SW480 (cell line): ENCODE measurements around the gene OLAH.
"Not testable (repeated sequence)": the region's sequence is repeated elsewhere in the genome, so short reads cannot be mapped to it uniquely, and the experiment has no call there.

Experiments
- DNase-seq: peaks from one replicate; pipeline ENCODE4 v3.0.0-alpha.2; 2016; ENCODE audit warnings: low spot score

The OLAH gene

DNA sequence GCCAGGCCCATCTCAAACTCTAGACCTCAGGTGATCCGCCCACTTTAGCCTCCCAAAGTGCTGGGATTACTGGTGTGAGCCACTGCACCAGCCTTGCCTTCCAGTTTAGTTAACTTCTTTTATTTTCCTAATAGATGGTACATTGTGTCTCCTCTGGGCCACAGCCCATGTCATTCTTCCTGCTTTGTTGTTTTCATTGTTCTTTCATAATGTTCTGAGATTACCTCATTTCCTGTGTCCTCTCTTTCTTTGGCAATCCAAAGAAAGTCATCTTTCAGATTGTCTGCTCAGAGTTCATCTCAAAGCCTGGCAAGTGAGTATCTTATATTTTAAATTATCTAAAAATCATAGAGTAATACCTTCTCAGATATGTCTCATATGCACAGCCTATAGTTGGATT is at the start of gene OLAH:
OLAH (plus strand) TSS at position 270 of the 400 bp plus-strand sequence. CDS start 3,346 bp downstream, outside the sequence.
- DNase-seq = no peak

DNA sequence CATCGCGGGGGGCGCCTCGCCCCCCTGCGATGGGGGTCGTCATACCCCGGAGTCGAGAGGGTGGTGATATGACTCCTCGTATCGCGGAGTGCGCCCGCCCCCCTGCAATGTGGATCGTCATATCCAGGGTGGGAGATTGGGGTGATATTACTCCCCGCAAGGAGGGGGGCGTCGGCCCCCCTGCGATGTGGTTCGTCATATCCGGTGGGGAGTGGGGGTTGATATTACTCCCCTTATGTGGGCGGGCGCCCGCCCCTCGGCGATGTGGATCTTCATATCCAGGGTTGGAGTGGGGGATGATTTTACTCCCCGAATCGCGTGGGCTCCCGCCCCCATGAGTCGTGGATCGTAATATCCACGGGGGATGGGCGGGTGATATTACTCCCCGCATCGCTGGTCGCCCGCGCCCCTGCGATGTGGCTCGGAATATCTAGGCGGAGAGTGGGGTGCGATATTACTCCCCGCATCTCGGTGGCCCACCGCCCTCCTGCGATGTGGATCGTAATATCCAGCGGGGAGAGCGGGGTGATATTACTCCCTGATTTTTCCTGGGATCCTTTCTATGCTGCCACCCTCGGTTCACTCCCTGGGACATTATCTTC is 47.7 kb upstream of the OLAH start:
- no peak for DNase-seq

GRCh38 chr10:15013530-15013929 is 30.2 kb upstream of the OLAH start:
- not testable (repeated sequence) for DNase-seq

DNA sequence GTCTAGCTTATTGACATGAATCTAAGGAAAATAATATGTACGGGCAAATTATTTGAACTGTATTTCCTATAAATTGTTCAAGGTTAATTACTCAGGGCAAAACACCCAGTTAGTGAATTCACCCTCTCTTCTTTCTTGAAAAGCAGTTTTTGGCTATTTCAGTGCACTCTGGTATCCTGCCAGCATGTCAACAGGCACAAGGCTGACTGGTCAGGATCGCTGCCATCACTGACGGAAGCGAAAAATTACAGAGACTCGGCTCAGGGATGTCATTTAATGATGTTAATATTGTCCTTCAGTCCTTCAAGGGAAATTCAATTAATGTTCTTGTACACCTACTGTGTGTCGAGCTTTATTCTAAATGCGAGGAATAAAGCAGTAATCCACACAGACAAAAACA is 28.3 kb upstream of the OLAH start:
- DNase-seq = no peak

- DNase-seq = not testable (repeated sequence)
These were observed 22.8 kb upstream of the OLAH start for GRCh38 chr10:15020966-15021365.

DNA sequence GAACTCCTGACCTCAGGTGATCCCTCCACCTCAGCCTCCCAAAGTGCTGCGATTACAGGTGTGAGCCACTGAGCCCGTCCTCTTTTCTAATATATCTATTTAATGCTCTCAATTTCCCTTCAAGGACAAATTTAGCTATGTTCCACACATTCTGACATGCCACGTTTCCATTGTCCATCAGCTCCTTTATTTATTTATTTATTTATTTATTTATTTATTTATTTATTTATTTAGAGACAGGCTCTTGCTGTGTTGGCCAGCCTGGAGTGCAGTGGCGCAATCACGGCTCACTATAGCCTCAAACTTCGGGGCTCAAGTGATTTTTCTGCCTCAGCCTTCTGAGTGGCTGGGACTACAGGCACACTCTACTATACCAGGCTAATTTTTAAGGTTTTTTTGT is 20.7 kb upstream of the OLAH start:
- DNase-seq = not testable (repeated sequence)

GRCh38 chr10:15024017-15025004 is 19.4 kb upstream of the OLAH start:
- DNase-seq = not testable (repeated sequence)

GRCh38 chr10:15025040-15025439 is 18.7 kb upstream of the OLAH start:
- not testable (repeated sequence) for DNase-seq

- no peak for DNase-seq
These were observed 16.0 kb upstream of the OLAH start for GRCh38 chr10:15027741-15028140.

GRCh38 chr10:15035385-15036301 is 8.1 kb upstream of the OLAH start:
- no peak for DNase-seq

- DNase-seq = no peak
These were observed 6.1 kb upstream of the OLAH start for GRCh38 chr10:15037691-15038090.

DNA sequence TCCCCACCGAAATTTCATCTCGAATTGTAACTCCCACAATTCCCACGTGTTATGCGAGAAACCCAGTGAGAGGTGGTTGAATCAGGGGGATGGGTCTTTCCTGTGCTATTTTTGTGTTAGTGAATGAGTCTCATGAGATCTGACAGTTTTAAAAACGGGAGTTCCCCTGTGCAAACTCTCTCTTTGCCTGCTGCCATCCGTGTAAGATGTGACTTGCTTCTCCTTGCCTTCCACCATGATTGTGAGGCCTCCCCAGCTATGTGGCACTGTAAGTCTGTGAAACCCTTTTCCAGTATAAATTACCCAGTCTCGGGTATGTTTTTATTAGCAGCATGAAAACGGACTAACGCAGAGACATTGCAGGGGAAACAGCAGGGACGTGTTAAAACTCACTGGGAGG is 5.3 kb upstream of the OLAH start:
- no peak for DNase-seq

GRCh38 chr10:15045380-15045779 is 1.6 kb downstream of the OLAH start:
- no peak for DNase-seq

- DNase-seq = no peak
These were observed 2.9 kb downstream of the OLAH start for GRCh38 chr10:15046626-15047025.

DNA sequence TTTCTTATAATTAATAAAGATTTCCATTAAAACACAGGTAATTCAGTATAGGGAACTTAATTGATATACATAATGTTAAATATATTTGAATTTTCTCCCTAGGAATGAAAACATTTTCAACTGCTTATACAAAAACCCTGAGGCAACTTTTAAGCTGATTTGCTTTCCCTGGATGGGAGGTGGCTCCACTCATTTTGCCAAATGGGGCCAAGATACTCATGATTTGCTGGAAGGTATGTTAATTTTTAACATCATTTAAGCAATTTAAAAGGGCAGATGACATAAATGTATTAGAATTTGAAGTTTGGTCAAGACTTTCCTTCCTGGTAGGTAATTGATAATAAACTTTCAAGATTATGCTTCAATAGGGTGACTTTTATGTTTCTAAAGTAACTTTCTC is 5.8 kb downstream of the OLAH start:
- DNase-seq = no peak

- no peak for DNase-seq
These were observed 8.4 kb downstream of the OLAH start for GRCh38 chr10:15052121-15052520.

DNA sequence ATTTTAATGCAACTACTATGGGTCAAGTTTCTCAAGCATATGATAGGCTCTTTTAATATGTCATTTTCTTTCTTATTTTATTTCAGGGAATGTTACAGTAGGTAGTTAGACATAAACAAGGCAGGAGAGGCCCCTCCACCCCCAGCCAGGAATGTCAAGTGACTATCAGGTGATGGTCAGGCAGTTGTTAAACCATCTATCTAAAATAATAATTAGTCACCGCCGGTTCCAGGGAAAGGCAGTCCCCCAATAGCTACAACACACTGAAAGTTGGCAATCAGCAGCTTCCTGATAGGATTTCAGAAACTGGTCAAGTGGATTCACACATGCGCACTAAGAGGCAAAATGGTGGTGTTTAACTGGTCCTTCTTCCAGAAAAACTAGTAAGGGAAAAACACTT is 9.3 kb downstream of the OLAH start:
- DNase-seq = no peak

DNA sequence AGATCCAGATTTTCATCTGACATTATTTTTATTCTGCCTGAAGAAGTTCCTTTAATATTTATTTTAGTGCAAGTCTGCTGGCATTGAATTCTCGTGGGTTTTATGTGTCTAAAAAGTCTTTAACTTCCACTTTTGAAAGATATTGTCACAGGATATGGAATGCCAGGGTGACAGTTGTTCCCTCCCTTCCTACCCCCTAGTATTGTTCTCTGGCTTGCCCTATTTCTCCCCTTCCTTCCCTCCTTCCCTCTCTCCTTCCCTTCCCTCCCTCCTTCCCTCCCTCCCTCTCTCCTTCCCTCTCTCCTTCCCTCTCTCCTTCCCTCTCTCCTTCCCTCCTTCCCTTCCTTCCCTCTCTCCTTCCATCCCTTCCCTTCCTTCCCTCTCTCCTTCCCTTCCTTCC is 14.9 kb downstream of the OLAH start:
- no peak for DNase-seq

- DNase-seq = no peak
These were observed 16.2 kb downstream of the OLAH start for GRCh38 chr10:15059914-15060313.

DNA sequence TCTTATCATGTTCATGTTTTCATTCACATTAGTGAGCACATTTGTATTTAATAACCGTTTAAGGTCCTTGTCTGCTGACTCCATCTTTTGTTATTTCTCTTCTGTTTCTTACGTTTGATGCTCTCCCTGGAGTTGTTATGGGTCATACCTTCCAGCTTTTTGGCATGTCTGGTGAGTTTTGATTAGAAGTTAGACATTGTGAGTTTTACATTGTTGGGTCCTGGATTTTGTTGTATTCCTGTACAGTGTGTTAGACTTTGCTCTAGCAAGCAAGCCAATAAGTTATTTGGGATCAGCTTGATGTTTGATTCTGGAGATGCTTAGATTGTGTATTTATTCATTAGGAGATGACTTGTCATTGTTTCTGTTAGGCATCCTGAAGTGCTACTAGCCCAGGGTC is 16.9 kb downstream of the OLAH start:
- DNase-seq = no peak

- no peak for DNase-seq
These were observed 23.4 kb downstream of the OLAH start for GRCh38 chr10:15067154-15067553.

DNA sequence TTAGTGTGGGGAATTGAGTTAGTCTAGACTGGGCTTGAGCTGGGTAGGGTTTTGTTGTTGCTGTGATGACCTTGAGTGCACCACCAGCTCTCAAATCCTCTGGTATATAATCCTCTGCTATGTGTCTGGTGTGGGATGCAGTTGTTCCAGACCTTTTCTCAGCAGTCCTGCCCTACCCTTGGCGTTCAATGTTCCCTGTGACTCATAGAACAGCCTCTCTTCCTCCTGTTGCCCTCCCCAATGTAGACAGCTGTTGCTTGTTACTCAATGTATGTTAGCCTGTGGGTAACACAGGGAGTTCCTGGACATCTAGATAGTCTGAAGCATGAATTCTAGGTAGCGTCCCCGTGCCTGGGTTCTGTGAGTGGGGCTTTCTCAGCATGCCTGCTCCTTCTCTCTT is 25.1 kb downstream of the OLAH start:
- no peak for DNase-seq
